Neural progenitor cell (in vitro differentiated cells): Measurements from ENCODE around the gene PREX1.

ENCODE experiments used
- CTCF ChIP-seq: fragments of 200-600 bp; sonication (generic); IDR thresholded peaks from 2 replicates; pipeline ENCODE4 v1.5.1; 2017; ENCODE audit warnings: antibody characterized with exemption, mild to moderate bottlenecking
- EZH2 ChIP-seq: fragments of 200-600 bp; sonication (generic); IDR thresholded peaks from 2 replicates; pipeline ENCODE4 v1.6.1; 2017; ENCODE audit warnings: antibody characterized with exemption, mild to moderate bottlenecking, moderate library complexity
- EZH2phosphoT487 ChIP-seq: fragments of 200-600 bp; sonication (generic); IDR thresholded peaks from 2 replicates; pipeline ENCODE4 v1.6.1; 2017; ENCODE audit warnings: antibody characterized with exemption

GRCh38 chr20:48603819-48604405 lies 223.9 kb downstream of the PREX1 start:
- no peak for TF ChIP-seq EZH2
- TF ChIP-seq CTCF: no peak
- TF ChIP-seq EZH2phosphoT487: no peak
